G401 (cell line): ENCODE data around the gene MPZ. TPM values are rescaled to one million over a fixed set of nuclear protein-coding genes. Genes with fewer than 3 reads are reported as not detected.
"Not testable (repeated sequence)": the region's sequence is repeated elsewhere in the genome, so short reads cannot be mapped to it uniquely, and the experiment has no call there.

Experiments
- DNase-seq: peaks from one replicate; pipeline ENCODE4 v3.0.0-alpha.2; 2015; ENCODE audit warnings: low spot score
- in situ Hi-C: cut with HindIII; loops from 2 replicates; pipeline ENCODE4 v1.10.0; 2016; ENCODE audit warnings: low sequenced_read_pairs, mixed read lengths
- total RNA-seq: library from RNA; depleted of rRNA; stranded (reverse); fragments of >200 nt; shearing (Covaris generic); gene quantifications from 2 replicates; pipeline ENCODE4 v1.2.3, GENCODE V29; 2014; rRNA removed

MPZ gene
- total RNA-seq = 0.68 TPM in 1 of 2 replicates, not detected in the other

DNA sequence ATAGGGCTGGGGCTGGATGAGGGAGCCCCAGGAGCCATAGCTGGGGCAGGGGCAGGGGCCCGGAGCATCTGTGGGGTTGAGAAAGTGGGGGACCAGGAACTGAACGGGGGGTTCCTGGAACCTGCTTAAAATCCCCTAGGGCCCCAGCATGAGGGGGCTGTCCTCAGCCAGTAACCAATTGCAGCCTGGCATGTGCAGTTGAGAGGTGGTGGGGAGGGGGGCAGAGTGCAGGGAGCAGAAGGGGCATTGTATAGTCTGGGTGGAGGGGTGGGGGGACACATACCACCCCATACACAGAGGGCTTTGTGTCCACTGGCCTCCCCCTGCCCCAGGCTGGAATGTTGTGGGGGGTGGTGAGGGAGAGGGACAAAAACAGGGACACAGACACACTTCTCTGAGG, at the start of gene MPZ:
Gene MPZ, minus strand, starts transcription at position 101 of the 400 bp plus-strand sequence. Its CDS starts 63 bp downstream, at position 38.
- DNase-seq = no peak
- in situ Hi-C loops = no loop called here

GRCh38 chr1:161359291-161359690, 49.5 kb upstream of the MPZ start:
- no peak for DNase-seq
- in situ Hi-C loops = no loop called here

- no peak for DNase-seq
- in situ Hi-C loops = no loop called here
These were observed 47.3 kb upstream of the MPZ start for GRCh38 chr1:161357073-161357472.

DNA sequence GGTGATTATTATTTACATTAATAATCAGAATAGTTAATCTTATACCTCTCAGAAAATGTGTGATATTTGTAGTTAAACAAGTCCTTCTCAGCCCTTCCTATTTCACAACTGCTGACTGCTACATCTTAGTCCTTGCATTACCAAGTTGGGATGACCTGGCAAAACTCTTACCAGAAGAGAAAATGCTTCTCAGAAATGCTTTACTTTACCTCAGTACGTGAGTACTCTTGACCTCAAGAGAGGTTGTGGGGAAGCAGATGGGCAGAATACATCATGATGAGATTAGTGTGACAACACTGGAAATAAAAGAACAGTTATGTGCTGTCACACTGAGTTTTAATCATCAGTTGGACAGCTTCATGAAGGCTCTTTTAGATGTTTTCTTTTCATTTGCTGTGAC, 41.7 kb upstream of the MPZ start:
- in situ Hi-C loops = no loop called here
- no peak for DNase-seq

DNA sequence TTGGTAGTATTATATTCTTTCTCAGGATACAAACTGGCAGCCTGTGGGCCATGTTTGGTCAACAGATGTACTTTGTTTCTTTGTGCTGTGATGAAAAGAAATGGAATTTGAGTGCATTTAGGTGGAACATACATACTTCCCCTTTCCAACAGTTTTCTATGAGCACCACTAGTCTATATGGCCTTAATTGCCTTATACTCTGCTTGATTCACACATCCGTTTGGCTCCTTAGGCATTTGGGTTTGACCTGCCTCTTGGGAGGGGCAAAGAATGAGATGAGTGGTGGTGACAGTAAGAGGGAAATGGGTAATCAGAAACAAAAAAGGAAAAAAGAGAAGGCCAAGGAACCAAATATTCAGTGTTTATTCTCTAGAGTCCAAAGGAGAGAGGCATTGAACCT, 40.9 kb upstream of the MPZ start:
- in situ Hi-C loops = no loop called here
- DNase-seq = no peak

GRCh38 chr1:161342821-161343220, 33.1 kb upstream of the MPZ start:
- in situ Hi-C loops = no loop called here
- DNase-seq = peak; percentile 76

DNA sequence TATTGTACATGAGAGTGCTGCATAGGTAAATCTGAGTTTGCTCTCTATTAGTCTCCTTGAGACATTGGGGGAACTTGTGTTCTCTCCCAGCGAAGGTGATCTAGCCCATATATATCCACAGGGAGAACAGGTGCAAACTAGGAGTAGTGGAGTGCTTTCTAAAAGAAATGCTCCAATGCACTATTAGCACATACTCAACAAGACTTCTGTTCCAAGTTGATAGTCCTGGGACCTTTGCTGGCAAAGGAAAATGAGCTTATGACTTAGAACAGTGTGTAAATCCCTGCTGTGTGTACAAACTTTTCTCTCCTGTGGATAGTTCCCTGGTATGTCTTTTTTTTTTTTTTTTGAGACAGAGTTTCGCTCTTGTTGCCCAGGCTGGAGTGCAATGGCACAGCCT, 32.4 kb upstream of the MPZ start:
- no peak for DNase-seq
- in situ Hi-C loops = no loop called here

DNA sequence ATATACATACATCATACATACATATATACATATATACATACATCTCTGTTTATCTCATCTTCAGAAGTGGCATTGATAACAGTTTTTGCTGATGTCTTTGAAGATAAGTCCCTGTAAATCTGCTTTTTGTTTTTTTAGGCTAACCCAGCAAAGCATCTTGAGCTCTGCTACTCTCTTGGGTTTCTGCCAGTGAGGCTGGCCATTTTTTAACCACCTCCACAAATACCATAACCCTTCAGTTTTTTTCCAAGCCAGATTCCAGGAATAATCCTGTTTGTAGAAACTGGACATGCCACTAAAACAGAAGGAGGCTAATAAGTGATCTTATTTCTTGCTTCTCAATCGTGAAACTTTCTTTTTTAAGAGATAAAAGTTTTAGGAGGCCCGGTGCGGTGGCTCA, 26.0 kb upstream of the MPZ start:
- in situ Hi-C loops = no loop called here

DNA sequence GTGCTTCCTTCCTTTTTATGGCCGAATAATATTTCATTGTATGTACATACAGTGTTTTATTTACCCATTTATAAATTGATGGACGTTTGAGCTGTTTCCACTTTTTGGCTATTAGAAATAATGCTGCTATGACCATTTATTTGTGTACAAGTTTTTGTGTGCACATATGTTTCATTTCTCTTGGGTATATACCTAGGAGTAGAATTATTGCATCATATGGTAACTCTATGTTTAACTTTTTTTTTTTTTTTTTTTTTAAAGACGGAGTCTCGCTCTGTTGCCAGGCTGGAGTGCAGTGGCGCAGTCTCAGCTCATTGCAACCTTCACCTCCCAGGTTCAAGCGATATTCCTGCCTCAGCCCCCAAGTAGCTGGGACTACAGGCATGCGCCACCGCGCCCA, 23.4 kb upstream of the MPZ start:
- no peak for DNase-seq
- in situ Hi-C loops = no loop called here

More for the DNA sequence above, 26.0 kb upstream of the MPZ start:
- DNase-seq = no peak

DNA sequence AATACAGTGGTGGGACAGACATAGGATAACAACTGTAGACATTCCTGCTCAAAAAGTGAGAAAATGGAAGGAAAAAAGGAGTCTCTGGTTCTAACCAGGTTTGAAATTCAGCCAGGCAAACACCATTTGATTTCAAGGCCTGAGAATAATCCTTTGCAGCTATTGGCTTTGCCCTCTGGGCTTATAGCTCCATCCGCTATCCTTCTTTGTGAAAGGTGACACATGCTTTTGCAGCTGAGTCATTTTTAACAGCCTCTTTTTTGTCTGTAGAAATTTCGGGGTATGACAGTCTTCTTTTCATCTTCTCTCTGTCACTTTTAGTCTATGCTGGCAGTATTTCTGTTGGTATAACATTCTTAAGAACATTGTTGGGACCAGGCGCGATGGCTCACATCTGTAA, 20.6 kb upstream of the MPZ start:
- in situ Hi-C loops = no loop called here
- no peak for DNase-seq

- in situ Hi-C loops = no loop called here
- no peak for DNase-seq
These were observed 14.3 kb upstream of the MPZ start for GRCh38 chr1:161324020-161324419.

GRCh38 chr1:161315841-161316674, 6.3 kb upstream of the MPZ start:
- in situ Hi-C loops = not testable (repeated sequence)

GRCh38 chr1:161314201-161314981, 4.6 kb upstream of the MPZ start, which contains the start of gene SDHC:
TSS of gene SDHC (plus strand) at chr1:161314381. CDS start at chr1:161314406, 25 bp downstream.
- in situ Hi-C loops = no loop called here

More at GRCh38 chr1:161315841-161316674, 6.3 kb upstream of the MPZ start:
- not testable (repeated sequence) for DNase-seq

GRCh38 chr1:161313554-161314200, 3.9 kb upstream of the MPZ start:
- peak; percentile 4 for DNase-seq
- in situ Hi-C loops = no loop called here

More at GRCh38 chr1:161314201-161314981, 4.6 kb upstream of the MPZ start, which contains the start of gene SDHC:
- peak; percentile 95 for DNase-seq

- no peak for DNase-seq
- in situ Hi-C loops = no loop called here
These were observed 1.9 kb upstream of the MPZ start for GRCh38 chr1:161311595-161312181.

GRCh38 chr1:161307892-161308638, 1.7 kb downstream of the MPZ start:
- in situ Hi-C loops = no loop called here

GRCh38 chr1:161307230-161307768, 2.5 kb downstream of the MPZ start:
- peak; percentile 3 for DNase-seq
- in situ Hi-C loops = no loop called here

More at GRCh38 chr1:161307892-161308638, 1.7 kb downstream of the MPZ start:
- DNase-seq = no peak

GRCh38 chr1:161305867-161306519, 3.8 kb downstream of the MPZ start:
- peak; percentile 91 for DNase-seq
- in situ Hi-C loops = no loop called here
